ENCODE data around the gene RNASE8.

DNA sequence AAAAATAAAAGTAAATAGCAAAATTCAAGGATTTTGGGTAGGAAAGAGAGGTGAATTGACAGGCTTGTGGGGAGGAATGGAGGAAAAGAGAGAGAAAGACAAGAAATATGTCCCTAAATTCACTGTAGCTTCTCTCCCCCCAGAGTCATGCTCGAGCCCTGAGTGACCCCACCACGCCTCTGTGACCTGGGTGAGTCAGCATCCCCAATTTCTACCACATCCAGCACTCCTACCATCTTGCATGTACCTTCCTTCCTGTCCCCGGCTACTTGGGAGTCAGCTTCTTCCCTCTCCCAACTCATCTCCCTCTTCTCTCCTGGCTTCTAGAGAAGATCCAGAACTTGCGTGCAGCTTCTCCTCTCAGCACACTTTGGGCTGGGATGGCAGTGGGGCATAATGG lies 31.1 kb downstream of the RNASE8 start:
- TF ChIP-seq, protein P1, sequence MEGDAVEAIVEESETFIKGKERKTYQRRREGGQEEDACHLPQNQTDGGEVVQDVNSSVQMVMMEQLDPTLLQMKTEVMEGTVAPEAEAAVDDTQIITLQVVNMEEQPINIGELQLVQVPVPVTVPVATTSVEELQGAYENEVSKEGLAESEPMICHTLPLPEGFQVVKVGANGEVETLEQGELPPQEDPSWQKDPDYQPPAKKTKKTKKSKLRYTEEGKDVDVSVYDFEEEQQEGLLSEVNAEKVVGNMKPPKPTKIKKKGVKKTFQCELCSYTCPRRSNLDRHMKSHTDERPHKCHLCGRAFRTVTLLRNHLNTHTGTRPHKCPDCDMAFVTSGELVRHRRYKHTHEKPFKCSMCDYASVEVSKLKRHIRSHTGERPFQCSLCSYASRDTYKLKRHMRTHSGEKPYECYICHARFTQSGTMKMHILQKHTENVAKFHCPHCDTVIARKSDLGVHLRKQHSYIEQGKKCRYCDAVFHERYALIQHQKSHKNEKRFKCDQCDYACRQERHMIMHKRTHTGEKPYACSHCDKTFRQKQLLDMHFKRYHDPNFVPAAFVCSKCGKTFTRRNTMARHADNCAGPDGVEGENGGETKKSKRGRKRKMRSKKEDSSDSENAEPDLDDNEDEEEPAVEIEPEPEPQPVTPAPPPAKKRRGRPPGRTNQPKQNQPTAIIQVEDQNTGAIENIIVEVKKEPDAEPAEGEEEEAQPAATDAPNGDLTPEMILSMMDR (conservative IDR thresholded peaks at IDR 0.05): no peak
- no peak for TF ChIP-seq ZFX (IDR thresholded peaks at IDR 0.05)

Measured in C4-2B (cell line).